ENCODE data around the gene NUDT14. TPM values are rescaled to one million over a fixed set of nuclear protein-coding genes. Genes with fewer than 3 reads are reported as not detected.

Gene NUDT14
- total and polyA plus RNA-seq, 2 experiments from 2014 or later = 14.8 to 38.4 TPM

- Mint-ChIP-seq H3K9me3 (no peaks in the 10 kb centered on the region; the same call in 2 of the 3 replicates), H3K36me3 (ENCODE audit: low read depth) (no peaks in the 10 kb centered on the region), H3K27me3 (ENCODE audit: insufficient read depth, low read depth, poor library complexity) (peaks cover 18% of the 10 kb centered on the region), H3K4me3 (peak overlapping the region; percentile 50; the same call in 2 of the 3 replicates), H3K27ac (no peak overlapping the region), H3K4me1 (no peaks in the 10 kb centered on the region)
- Histone ChIP-seq H3K4me2 (peak overlapping the region; percentile 73), H3K27me3 (ENCODE audit: insufficient read depth) (peaks cover 20% of the 10 kb centered on the region), H3K36me3 (ENCODE audit: insufficient read depth) (no peaks in the 10 kb centered on the region), H3K4me3 (peak overlapping the region; percentile 54; the same call in 1 of the 2 replicates), H3F3A (replicated peaks; ENCODE audit: low read depth) (no peaks in the 10 kb centered on the region), H3K4me1 (ENCODE audit: insufficient read depth) (no peaks in the 10 kb centered on the region), H3K27ac (ENCODE audit: low read depth) (no peak overlapping the region), H3K9me2 (ENCODE audit: insufficient read depth) (no peaks in the 10 kb centered on the region), H3K79me2 (replicated peaks; ENCODE audit: insufficient read depth) (no peaks in the 10 kb centered on the region), H2AFZ (no peak overlapping the region; the same call in 1 of the 2 replicates), H4K20me1 (replicated peaks; ENCODE audit: insufficient read depth) (no peaks in the 10 kb centered on the region)
- ATAC-seq (peak; percentile 7), DNase-seq (ENCODE audit: low spot score) (peak; percentile 50)
- TF ChIP-seq CTCF (conservative IDR thresholded peaks at IDR 0.05; ENCODE audit: low read depth in 2 of 2) (peak in 1 of 2 experiments; percentile 30; a peak in 1 of 4 replicates), EZH2 (IDR thresholded peaks at IDR 0.05; ENCODE audit: low read depth, unreplicated experiment) (peak; percentile 28), ZNF114 (CRISPR knock-in tag; IDR thresholded peaks at IDR 0.05) (no peak)
Observed at GRCh38 chr14:105167303-105168092, 13.6 kb downstream of the NUDT14 start.

- H3F3A ChIP-seq (replicated peaks; ENCODE audit: low read depth) = no peaks in the 10 kb centered on the region
- H3K9me2 ChIP-seq (ENCODE audit: insufficient read depth) = no peaks in the 10 kb centered on the region
- H3K27me3 ChIP-seq (ENCODE audit: insufficient read depth) = peaks cover 20% of the 10 kb centered on the region
- H2AFZ ChIP-seq = no peak overlapping the region
- no peaks in the 10 kb centered on the region for H3K4me1 ChIP-seq (ENCODE audit: insufficient read depth)
- peak overlapping the region; percentile 40; the same call in 2 of the 3 replicates for H3K4me3 Mint-ChIP-seq
- H3K4me3 ChIP-seq = no peak overlapping the region
- no peak overlapping the region for H3K4me2 ChIP-seq
- DNase-seq (ENCODE audit: low spot score) (no peak), ATAC-seq (no peak)
- H3K27ac ChIP-seq (ENCODE audit: low read depth) = no peak overlapping the region
- no peaks in the 10 kb centered on the region for H3K79me2 ChIP-seq (replicated peaks; ENCODE audit: insufficient read depth)
- H3K27me3 Mint-ChIP-seq (ENCODE audit: insufficient read depth, low read depth, poor library complexity) = peaks cover 21% of the 10 kb centered on the region
- no peak overlapping the region for H3K27ac Mint-ChIP-seq
- no peaks in the 10 kb centered on the region; the same call in 2 of the 3 replicates for H3K9me3 Mint-ChIP-seq
- H3K36me3 Mint-ChIP-seq (ENCODE audit: low read depth) = no peaks in the 10 kb centered on the region
- no peaks in the 10 kb centered on the region for H3K36me3 ChIP-seq (ENCODE audit: insufficient read depth)
- H4K20me1 ChIP-seq (replicated peaks; ENCODE audit: insufficient read depth) = no peaks in the 10 kb centered on the region
- no peaks in the 10 kb centered on the region for H3K4me1 Mint-ChIP-seq
- TF ChIP-seq POLR2AphosphoS5 (IDR thresholded peaks at IDR 0.05; ENCODE audit: low read depth) = no peak
- no peak for TF ChIP-seq ZNF462 (CRISPR knock-in tag; IDR thresholded peaks at IDR 0.05)
- TF ChIP-seq STAT1 (IDR thresholded peaks at IDR 0.05; ENCODE audit: unreplicated experiment) = no peak
- no peak for TF ChIP-seq NANOG (IDR thresholded peaks at IDR 0.05; ENCODE audit: borderline replicate concordance)
- TF ChIP-seq JUNB (IDR thresholded peaks at IDR 0.05; ENCODE audit: unreplicated experiment) = no peak
- TF ChIP-seq CREB1 (CRISPR knock-in tag; IDR thresholded peaks at IDR 0.05; ENCODE audit: low read depth) = no peak
- no peak for TF ChIP-seq EZH2 (IDR thresholded peaks at IDR 0.05; ENCODE audit: low read depth, unreplicated experiment)
- TF ChIP-seq ZNF331 (CRISPR knock-in tag; IDR thresholded peaks at IDR 0.05; ENCODE audit: low read depth) = no peak
- TF ChIP-seq ZNF114 (CRISPR knock-in tag; IDR thresholded peaks at IDR 0.05) = no peak
Observed at GRCh38 chr14:105166571-105167302, 14.4 kb downstream of the NUDT14 start.
